Stimulated activated CD4-positive, alpha-beta T cell treated with anti-CD3 and anti-CD28 coated beads, Interleukin-4, amount 100 ng/mL, for 1 hour (primary cell): ENCODE results near the gene VPS25.
A peak's percentile ranks its signal among the peaks of the same experiment; 100 is the strongest.

Experiments
- DNase-seq: peaks from one replicate; pipeline ENCODE4 v3.0.0-alpha.2; 2020

Gene VPS25

DNA sequence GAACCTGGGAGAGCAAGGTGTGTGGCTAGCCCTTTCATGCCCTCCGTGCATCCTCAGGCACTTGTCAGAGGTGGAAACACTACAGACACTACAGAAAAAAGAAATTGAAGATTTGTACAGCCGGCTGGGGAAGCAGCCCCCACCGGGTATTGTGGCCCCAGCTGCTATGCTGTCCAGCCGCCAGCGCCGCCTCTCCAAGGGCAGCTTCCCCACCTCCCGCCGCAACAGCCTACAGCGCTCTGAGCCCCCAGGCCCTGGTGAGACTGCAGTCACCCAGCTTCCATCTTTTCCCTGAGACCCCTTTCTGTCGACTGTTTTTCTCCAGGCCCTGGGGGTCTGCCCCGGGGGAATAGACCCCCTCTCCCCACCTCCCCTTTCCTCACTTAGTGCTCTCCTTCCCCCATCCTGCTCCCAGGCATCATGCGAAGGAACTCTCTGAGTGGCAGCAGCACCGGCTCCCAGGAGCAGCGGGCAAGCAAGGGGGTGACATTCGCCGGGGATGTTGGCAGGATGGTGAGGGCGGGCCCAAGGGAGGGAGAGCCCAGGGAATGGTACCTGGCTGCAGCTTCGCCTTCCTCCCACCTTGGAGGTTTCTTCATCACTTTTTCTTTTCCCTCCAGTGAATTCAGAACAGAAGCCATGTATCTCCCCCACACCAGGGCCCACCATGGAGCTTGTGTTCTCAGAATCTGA, 23.0 kb downstream of the VPS25 start:
- DNase-seq: no peak

DNA sequence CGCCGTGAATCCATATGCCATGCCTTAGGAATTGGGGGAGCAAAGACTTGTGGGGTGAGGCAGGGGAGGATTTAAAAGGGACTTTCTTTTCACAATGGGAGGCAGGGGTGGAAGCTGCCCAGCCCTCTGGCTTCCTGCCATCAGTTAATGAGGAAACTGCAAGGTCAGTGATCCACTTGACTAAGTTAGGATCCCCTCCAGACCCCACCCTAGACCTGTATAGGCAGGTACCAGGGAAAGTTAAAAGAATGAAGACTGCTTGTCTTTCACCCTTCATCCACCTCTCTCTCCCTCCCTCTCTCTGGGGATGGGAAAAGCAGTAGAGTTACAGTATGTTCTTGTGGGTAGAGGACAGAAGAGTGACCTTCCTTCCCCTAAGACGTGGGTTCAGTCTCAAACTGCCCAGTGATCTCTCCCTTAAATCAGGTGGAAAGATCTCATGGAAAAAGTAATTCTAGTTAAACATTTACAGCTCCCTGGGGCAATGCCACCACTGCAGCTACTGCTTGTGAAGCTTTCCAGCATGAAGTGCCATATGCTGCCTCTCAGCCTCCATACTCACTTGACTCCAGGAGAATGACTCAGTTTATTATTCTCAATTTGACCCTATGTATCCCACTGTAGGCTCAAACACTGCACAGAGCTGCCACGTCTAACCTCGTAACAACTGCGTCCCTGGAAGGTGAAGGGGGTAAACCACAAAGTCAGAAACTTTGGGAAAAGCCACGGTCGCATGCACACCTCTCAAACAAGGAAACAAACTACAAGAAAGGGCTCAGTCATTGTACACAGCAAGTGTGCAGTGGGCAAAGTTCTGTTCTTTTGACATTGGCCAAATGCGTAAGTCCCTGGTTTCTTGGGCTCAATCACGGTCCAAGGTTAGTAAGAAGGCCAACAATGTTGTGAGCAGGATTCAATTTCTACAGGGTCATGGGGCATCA, 24.1 kb downstream of the VPS25 start:
- DNase-seq: no peak

DNA sequence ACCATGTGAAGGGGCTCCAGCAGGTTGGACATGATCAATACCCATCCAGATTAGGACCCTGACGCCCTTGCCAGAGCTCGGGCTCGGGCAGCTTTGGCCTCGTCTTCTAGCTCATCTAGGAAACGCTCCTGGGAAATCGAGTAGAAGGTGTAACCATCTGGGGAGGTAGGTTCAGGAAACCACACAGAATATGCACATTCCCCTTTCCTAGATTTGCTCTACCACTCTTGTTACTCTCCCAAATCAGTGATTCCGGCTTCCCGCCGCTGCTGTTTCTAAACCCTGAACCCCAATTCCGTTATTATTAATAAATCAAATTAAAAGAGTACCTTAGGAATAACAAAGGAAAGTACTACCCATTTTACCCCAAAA, 24.7 kb downstream of the VPS25 start:
- DNase-seq: no peak

DNA sequence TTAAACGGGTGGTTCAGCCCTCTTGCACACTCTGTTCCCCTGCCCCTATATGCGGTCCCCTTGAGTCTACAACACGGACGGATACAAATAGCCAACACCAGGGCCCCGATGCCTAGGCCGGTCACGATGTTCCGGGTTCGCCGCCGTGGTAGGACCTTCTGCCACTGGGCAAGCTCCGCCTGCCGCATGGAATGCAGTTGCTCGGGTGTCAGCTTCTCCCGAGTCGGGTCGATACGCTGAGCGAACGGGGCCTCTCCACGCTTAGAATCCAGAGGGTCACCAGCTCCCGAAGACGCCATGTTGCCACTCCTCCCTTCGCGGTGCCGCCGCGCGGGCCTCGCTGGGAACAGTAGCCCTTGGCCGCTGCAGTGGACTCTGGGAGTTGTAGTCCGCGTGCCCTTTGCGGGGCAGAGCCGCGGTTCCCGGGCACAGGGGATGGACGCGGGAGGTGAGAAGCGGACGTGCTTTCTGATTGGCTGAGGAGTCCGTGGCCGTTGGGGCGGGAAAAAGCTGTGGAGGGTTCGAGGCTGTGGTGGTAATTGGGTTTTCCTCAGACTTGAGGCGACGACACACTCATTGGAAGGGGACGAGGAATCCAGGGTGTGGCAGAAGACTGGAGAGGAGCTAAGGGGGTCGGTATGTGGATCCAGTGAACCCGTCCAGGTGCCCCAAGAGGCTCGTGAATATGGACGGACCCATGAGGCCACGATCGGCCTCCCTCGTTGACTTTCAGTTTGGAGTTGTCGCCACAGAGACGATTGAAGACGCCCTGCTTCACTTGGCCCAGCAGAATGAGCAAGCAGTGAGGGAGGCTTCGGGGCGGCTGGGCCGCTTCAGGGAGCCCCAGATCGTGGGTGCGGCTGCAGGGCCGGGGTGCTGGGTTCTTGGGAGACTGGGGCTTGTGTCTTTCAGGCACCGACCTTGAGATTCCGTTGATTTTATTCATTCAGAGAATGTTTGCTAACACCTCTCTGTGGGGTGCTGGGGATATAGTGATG, 25.4 kb downstream of the VPS25 start, which contains the start of the genes CNTD1 and COA3:
Gene CNTD1 (plus strand): TSS at position 479 of the 998 bp plus-strand sequence. CDS start 207 bp downstream, at position 686.
Gene COA3 (minus strand): TSS at position 322 of the 998 bp plus-strand sequence. CDS start 23 bp downstream, at position 299.
- DNase-seq: peak; percentile 81

DNA sequence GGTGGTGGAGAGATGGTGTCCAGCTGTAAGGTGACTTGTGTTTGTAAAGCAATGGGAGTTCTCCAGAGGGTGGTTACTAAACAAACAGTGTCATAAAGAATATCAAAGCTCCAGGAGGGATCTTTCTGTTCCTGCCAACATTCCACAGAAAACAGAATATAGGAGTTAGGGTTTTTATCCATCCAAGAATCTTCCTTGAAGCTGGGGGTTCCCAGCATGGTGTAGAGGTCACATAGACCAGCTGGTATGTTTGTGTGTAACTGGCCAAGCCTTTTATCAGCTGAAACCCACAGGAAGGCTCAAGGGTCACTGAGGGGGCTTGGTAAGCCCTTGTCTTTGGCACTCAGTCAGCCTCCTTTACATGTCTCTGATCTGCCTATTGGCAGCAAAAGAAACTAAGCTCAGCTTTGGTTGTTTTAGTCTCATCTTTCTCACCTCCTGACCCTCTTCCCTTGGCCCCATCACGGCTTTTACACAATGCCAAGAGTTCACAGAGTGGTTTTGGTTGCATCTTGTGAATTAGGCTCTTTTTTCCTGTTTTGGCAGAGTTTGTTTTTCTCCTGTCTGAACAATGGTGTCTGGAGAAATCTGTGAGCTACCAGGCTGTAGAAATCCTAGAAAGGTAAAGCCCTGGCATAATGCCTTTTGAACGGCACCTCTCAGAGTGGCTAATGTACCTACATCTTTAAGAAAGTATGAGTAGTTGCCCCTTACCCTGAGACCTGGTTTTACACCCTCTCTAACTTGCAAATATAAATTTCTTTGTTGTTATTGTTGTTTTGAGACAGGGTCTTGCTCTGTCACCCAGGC, 30.0 kb downstream of the VPS25 start:
- no peak for DNase-seq

DNA sequence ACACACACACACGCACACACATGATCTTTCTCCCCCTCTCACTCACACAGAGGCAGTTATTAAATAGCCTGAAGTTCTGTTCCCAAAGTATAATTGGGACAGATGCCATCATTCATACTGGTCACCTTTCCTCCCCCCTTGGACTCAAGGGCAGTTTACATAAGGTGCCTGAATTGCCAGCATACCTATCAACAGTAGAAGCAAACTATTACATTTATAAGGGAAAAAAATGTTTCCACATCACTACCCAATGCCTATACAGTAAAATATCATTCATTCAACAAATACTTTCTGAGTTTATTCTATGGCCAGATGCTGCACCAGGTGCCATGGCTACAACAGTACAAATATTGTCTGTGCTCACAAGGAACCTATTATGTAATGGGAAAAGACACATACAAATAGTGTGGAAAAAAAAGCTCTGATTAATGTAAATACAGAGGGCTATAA, 31.7 kb downstream of the VPS25 start:
- no peak for DNase-seq

DNA sequence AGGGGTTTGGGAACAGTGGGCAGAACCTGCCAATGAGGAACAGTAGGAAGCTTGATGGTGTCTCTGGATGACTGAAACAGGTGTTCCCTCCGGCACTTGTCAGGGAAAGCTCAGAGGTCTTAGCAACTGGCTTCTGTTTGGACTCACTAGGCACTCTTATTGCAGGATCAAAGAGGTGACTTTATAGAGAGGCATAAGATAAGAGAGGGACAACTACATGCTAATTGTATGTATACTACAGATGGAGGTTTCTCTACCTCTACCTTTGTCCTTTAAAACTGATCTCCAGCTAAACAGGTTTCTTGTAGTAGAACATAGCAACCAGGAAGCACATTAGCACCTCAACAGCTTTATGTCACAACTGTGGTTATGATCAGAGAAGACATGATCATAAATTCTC, 33.0 kb downstream of the VPS25 start:
- no peak for DNase-seq

DNA sequence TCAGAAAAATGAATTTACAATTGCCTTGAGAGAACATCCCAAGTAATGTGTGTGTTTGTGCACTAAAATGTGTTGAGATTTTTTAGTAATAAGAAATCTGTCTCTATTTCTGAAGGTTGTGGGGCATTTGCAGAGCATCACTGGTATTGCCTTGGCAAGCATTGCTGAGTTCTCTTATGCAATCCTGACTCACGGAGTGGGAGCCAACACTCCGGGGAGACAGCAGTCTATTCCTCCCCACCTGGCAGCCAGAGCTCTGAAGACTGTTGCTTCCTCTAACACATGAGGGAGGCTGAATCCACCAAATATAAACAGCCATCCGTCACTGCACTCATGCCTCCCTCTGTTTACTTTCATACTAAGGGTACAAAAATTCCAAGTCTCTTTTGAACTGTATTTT, 36.0 kb downstream of the VPS25 start:
- no peak for DNase-seq

DNA sequence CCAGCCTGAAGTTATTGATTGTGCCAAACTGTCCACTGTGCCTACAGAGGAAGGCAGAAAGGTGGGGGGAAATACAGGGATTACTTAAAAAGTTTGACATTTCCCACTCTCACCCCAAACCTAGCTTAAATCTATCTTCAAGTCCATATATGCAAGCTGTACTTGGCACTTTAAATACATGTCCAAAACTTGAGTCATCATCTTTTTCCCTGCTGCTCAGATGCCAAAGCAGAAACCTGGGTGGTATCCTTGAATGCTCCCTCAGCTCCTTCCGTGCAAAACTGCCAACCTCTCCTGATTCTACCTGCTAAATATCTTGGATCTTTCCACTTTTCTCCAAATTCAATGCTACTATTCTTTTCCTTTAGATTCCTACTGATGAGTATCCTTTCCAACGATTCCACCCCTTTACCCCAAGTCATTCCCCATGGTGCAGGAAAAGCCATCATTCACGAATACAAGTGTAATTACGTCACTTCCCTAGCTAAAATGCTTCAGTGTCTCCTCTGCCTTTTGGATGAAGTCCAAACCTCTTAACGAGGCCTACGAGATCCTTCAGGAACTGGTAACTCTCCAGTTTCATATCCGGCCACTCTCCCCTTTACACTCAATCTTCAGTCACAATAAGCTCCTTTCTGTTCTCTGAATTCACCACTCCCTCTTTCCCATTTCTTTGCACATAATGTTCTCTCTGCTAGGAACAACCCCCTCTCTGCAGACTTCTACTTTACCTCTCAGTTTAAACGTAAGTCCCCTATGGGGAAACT, 41.6 kb downstream of the VPS25 start:
- no peak for DNase-seq

DNA sequence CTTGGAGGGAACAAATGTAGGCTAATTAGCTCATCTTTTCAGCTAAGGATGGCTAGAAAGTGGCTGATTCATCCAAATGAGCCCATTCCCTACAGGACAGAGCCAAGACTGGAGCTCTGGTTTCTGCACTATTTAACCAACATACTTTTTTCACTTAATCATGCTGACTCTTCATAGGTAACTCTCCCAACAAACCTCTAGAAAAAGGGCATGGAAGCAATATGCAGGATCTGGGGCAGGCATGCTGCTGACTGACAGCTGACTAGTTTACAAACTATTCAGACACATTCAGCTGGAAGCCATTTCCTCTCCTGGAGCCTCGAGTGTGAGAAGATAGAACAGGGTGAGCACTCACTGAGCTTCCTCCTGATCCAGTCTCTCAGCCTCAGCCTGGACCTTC, 44.6 kb downstream of the VPS25 start:
- no peak for DNase-seq

DNA sequence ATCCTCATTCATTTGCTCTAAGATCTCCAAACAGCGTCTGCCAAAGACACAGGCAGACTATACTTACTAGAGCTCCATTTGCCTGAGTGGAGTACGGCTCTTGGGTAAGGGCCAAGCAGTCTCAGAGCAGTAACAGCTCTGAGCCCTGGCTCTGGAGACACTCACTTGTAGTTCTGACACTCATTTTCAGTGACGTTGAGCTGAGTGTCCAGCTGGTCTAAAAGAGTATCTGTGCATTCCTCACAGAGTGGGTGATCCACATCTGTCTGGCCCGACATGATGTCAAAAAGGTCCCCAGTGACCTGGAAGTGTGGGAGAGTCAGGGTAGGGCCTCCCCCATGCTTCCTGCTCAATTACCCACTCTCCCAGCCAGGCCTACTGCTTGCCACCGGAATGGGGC, 45.1 kb downstream of the VPS25 start:
- no peak for DNase-seq

DNA sequence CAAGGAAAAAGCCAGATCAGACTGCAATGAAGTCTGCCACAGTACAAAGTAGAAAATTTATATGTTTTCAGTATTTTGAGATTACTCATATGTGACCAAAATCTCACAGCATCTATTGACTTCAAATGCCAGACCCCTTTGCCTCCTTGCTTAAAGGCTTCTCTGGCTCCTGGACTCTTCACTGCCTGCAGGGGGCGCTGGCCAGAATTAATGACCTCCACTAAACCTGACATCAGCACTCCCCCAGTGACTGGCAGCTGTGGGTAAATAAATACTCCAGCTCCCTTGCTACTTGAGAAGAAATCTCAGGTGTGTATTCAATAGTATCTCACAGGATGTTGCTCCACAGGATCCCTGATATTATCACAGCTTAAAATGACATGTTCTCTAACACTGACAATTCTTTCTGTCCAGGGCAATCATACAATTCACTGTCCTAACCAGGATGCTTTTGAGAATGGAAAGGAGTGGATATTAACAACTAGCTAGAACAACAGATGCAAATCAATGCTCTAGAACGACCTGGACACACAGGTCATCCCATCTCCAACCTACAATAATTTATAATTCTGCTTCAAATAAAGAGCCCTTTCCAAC, 46.8 kb downstream of the VPS25 start:
- peak; percentile 72 for DNase-seq

DNA sequence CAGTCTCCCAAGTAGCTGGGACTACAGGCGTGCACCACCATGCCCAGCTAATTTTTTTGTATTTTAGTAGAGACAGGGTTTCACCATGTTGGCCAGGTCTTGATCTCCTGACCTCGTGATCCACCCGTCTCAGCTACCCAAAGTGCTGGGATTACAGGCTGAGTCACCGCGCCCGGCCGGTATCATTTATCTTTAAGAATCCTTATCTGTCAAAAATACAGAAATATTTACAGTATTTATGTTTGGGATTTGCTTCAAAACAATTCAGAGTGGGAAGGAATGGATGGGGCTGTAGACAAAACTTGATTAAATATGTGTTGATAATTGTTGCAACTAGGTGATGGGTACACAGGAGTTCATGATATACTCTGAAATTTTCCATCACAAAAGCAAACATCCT, 47.9 kb downstream of the VPS25 start:
- no peak for DNase-seq

DNA sequence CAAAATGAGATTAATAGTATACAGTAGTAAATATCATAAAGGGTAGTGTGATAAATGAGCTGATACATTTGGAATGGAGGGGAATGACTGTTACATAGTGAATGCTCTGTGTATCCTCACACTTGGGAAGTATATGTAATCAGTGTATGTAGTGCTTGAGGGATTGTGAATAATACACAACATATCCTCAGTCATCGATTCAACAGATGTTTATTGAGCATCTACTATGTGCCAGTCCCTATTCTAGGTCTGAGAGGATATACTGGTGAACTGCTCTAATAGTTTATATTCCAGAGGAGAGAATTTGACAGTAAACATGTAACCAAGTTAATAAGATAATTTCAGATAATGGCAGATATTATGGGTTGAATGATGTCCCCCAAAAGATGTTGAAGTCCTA, 54.2 kb downstream of the VPS25 start:
- no peak for DNase-seq
